GM12864 (cell line): ENCODE results near the gene OR5K2.

Experiments
- DNase-seq: peaks from one replicate; pipeline ENCODE4 v3.0.0-alpha.2; 2011; ENCODE audit warnings: low read depth
- H3K4me3 ChIP-seq: 2 replicates; pipeline ENCODE4 v1.5.1; 2011; ENCODE audit warnings: mild to moderate bottlenecking, low read depth, low read length, control low read depth
- TF ChIP-seq, protein P1 (sequence below): IDR thresholded peaks from 2 replicates; pipeline ENCODE4 v1.5.1; 2011; ENCODE audit warnings: low read depth, mild to moderate bottlenecking, moderate library complexity, low read length, control low read depth, inconsistent platforms; ENCODE audit errors: missing control alignments

Gene OR5K2

DNA sequence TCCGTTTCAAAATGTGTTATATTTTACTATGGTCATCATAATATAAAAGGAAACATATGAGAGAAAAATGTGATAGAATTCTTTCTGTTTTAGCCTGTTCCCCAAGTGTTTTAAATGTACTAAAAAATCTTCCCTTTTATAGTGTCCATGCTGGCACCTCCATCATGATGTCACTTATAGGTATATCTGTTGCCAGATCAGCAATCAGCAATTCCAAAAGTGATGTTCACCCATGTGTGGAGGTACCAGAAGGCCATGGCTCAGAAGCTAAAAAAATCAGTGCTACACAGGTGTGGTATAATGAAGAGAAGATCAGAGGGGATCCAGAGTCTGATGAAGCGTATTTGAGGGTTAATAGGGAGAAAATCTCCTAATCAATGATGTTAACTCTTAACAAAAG, 33.2 kb downstream of the OR5K2 start:
- TF ChIP-seq, protein P1, sequence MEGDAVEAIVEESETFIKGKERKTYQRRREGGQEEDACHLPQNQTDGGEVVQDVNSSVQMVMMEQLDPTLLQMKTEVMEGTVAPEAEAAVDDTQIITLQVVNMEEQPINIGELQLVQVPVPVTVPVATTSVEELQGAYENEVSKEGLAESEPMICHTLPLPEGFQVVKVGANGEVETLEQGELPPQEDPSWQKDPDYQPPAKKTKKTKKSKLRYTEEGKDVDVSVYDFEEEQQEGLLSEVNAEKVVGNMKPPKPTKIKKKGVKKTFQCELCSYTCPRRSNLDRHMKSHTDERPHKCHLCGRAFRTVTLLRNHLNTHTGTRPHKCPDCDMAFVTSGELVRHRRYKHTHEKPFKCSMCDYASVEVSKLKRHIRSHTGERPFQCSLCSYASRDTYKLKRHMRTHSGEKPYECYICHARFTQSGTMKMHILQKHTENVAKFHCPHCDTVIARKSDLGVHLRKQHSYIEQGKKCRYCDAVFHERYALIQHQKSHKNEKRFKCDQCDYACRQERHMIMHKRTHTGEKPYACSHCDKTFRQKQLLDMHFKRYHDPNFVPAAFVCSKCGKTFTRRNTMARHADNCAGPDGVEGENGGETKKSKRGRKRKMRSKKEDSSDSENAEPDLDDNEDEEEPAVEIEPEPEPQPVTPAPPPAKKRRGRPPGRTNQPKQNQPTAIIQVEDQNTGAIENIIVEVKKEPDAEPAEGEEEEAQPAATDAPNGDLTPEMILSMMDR = no peak
- peak overlapping the region; percentile 78 for H3K4me3 ChIP-seq

DNA sequence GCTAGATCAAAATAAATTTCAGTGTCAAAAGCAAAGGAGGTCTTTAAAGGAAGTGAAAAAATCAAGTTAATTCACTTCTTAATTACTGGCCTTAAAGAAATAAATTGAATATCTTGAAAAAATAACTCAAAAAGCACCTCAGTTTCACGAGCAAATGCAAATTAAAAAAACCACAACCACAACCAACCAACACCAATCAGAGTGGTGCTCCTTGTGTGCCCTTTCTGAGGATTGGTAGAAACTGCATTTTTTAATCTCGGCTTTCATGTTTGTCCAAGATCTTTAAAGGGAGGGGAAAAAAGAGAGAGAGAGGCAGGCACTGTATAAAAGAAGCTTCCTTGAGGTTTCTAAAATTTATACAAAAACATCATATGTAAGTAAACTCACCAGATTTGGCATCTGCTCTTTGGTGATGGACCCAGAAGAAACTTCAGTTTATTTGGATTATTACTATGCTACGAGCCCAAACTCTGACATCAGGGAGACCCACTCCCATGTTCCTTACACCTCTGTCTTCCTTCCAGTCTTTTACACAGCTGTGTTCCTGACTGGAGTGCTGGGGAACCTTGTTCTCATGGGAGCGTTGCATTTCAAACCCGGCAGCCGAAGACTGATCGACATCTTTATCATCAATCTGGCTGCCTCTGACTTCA, 34.3 kb downstream of the OR5K2 start, which contains the start of gene GPR15:
Gene GPR15, plus strand, starts transcription at position 357 of the 653 bp plus-strand sequence. Its CDS starts 56 bp downstream, at position 413.
- TF ChIP-seq, protein P1 = no peak

More for the DNA sequence above, 33.2 kb downstream of the OR5K2 start:
- DNase-seq = no peak

DNA sequence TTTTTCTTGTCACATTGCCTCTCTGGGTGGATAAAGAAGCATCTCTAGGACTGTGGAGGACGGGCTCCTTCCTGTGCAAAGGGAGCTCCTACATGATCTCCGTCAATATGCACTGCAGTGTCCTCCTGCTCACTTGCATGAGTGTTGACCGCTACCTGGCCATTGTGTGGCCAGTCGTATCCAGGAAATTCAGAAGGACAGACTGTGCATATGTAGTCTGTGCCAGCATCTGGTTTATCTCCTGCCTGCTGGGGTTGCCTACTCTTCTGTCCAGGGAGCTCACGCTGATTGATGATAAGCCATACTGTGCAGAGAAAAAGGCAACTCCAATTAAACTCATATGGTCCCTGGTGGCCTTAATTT, 34.8 kb downstream of the OR5K2 start:
- TF ChIP-seq, protein P1 = no peak
- DNase-seq = no peak
- H3K4me3 ChIP-seq = peak overlapping the region; percentile 78

More for the DNA sequence above, 34.3 kb downstream of the OR5K2 start, which contains the start of gene GPR15:
- peak; percentile 79 for DNase-seq
- H3K4me3 ChIP-seq = peak within 1 kb of the TSS; percentile 78

DNA sequence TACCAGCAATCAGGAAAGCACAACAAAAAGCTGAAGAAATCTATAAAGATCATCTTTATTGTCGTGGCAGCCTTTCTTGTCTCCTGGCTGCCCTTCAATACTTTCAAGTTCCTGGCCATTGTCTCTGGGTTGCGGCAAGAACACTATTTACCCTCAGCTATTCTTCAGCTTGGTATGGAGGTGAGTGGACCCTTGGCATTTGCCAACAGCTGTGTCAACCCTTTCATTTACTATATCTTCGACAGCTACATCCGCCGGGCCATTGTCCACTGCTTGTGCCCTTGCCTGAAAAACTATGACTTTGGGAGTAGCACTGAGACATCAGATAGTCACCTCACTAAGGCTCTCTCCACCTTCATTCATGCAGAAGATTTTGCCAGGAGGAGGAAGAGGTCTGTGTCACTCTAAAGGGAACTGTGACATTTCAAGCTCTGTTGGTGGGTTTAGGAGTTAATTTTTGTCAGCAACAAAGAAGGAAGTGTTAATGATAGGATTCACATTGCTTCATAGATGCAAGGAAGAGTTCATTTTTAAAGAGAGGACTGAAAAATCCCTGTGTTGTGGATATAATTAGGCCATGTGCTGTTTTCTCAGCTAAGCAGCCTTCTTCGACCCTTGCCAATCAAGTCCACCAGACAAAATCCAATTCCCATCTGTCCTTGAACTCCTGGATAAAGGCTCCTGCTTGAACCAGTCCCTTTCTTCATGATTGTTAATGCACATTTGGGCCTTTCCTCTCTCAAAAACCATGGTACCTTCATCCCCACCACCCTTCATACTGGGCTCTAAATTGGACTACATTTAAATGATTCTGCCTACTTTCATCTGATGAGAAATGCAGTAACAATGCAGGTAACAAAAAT, 35.5 kb downstream of the OR5K2 start:
- H3K4me3 ChIP-seq = peak overlapping the region; percentile 78
- TF ChIP-seq, protein P1 = no peak
- no peak for DNase-seq

DNA sequence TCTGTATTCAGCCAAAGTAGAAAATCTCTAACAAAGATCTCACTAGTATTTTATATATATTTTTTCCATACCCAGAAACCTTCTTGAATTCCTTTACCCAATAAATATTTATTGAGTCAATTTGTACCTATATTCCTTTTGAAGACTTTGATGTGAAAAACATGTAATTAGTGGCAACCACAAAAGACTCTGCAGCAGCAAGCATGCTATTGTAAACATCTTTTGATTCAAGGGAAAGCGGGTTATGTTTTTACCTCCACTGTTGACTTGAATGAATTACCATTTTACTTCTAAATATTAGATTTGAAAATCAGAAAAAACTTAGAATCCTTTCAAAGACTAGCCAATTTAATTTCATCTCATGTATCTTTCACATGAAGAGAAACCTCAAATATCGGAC, 36.7 kb downstream of the OR5K2 start:
- TF ChIP-seq, protein P1 = no peak
- DNase-seq = no peak
- peak overlapping the region; percentile 78 for H3K4me3 ChIP-seq

DNA sequence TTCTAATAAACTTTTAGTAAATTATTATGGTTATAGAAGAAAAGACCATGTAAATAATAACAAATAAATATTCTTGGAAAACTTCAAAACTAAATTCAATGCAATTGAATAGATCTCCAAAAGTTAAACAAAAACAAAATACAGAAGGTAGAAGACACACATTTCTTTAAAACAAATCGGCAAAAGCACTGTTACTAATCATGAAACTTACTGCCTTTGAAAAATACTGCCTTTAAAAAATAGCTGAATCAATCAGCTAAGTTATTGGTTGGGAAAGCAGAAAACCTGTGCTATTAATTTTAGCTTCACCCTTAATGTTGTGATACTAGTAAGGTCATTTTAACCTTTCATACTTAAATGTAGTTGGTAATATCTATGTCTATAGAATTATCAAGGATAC, 37.3 kb downstream of the OR5K2 start:
- peak overlapping the region; percentile 78 for H3K4me3 ChIP-seq
- no peak for DNase-seq
- TF ChIP-seq, protein P1 = no peak
